HFF-Myc (cell line): ENCODE measurements around the gene HABP2.

ENCODE experiments used
- DNase-seq: peaks from one replicate; pipeline ENCODE4 v3.0.0-alpha.2; 2011; ENCODE audit warnings: low read depth; ENCODE audit errors: extremely low read depth
- H3K4me3 ChIP-seq: replicated peaks from 2 replicates; pipeline ENCODE4 v1.5.1; 2011; ENCODE audit warnings: low read depth, mild to moderate bottlenecking, control low read depth, low read length
- CTCF ChIP-seq: IDR thresholded peaks from 2 replicates; pipeline ENCODE4 v1.5.1; 2012; ENCODE audit warnings: mild to moderate bottlenecking, low read depth, low read length, control low read depth; ENCODE audit errors: missing control alignments

HABP2 gene

GRCh38 chr10:113516061-113516460 lies 36.8 kb upstream of the HABP2 start:
- H3K4me3 ChIP-seq: no peak overlapping the region
- no peak for TF ChIP-seq CTCF
- DNase-seq: no peak

GRCh38 chr10:113517165-113517900 lies 35.5 kb upstream of the HABP2 start:
- DNase-seq: no peak
- no peak overlapping the region for H3K4me3 ChIP-seq
- TF ChIP-seq CTCF: no peak

- no peak for TF ChIP-seq CTCF
- DNase-seq: no peak
- H3K4me3 ChIP-seq: no peak overlapping the region
Observed at GRCh38 chr10:113517901-113518260, 35.0 kb upstream of the HABP2 start.

- no peak for TF ChIP-seq CTCF
- no peak overlapping the region for H3K4me3 ChIP-seq
- no peak for DNase-seq
Observed at GRCh38 chr10:113518415-113518814, 34.4 kb upstream of the HABP2 start.

- TF ChIP-seq CTCF: no peak
- DNase-seq: no peak
- no peak overlapping the region for H3K4me3 ChIP-seq
Observed at GRCh38 chr10:113518816-113519591, 33.8 kb upstream of the HABP2 start.

- no peak for DNase-seq
- no peak overlapping the region for H3K4me3 ChIP-seq
- no peak for TF ChIP-seq CTCF
Observed at GRCh38 chr10:113519681-113520115, 33.2 kb upstream of the HABP2 start.
